D721Med (cell line): ENCODE measurements around the gene ZNF385B.
"Not testable (repeated sequence)": the region's sequence is repeated elsewhere in the genome, so short reads cannot be mapped to it uniquely, and the experiment has no call there.

Source experiments
- DNase-seq: peaks from one replicate; pipeline ENCODE4 v3.0.0; 2011; ENCODE audit warnings: low spot score; ENCODE audit not compliant: insufficient read length
- FAIRE-seq: peaks from 2 replicates; lab custom pipeline; 2011; peaks lifted over from hg19 to GRCh38; lab: Jason Lieb, UNC
- CTCF ChIP-seq: IDR thresholded peaks from 2 replicates; pipeline ENCODE4 v1.5.1; 2012; ENCODE audit warnings: mild to moderate bottlenecking, control low read depth; ENCODE audit not compliant: insufficient read depth; ENCODE audit errors: missing control alignments

The ZNF385B gene

GRCh38 chr2:179467960-179468359 is 393.5 kb downstream of the ZNF385B start:
- FAIRE-seq, result no peak
- no peak for DNase-seq
- no peak for TF ChIP-seq CTCF

GRCh38 chr2:179467111-179467510 is 394.3 kb downstream of the ZNF385B start:
- DNase-seq (no peak), FAIRE-seq (no peak)
- no peak for TF ChIP-seq CTCF

GRCh38 chr2:179461420-179461819 is 400.0 kb downstream of the ZNF385B start:
- no peak for DNase-seq
- no peak for FAIRE-seq
- no peak for TF ChIP-seq CTCF

- no peak for TF ChIP-seq CTCF
- no peak for DNase-seq
- no peak for FAIRE-seq
Measured at GRCh38 chr2:179460181-179460929, 401.1 kb downstream of the ZNF385B start.

- not testable (repeated sequence) for FAIRE-seq, DNase-seq
Measured at GRCh38 chr2:179458113-179458512, 403.3 kb downstream of the ZNF385B start.

GRCh38 chr2:179455824-179456223 is 405.6 kb downstream of the ZNF385B start:
- DNase-seq, result no peak
- no peak for FAIRE-seq
- no peak for TF ChIP-seq CTCF

- no peak for TF ChIP-seq CTCF
- FAIRE-seq, result no peak
- no peak for DNase-seq
Measured at GRCh38 chr2:179455172-179455524, 406.3 kb downstream of the ZNF385B start.
